ENCODE data around the gene SLC9C2. TPM values are rescaled to one million over a fixed set of nuclear protein-coding genes. Genes with fewer than 3 reads are reported as not detected.
"Not testable (repeated sequence)": the region's sequence is repeated elsewhere in the genome, so short reads cannot be mapped to it uniquely, and the experiment has no call there.

SLC9C2 gene, protein sequence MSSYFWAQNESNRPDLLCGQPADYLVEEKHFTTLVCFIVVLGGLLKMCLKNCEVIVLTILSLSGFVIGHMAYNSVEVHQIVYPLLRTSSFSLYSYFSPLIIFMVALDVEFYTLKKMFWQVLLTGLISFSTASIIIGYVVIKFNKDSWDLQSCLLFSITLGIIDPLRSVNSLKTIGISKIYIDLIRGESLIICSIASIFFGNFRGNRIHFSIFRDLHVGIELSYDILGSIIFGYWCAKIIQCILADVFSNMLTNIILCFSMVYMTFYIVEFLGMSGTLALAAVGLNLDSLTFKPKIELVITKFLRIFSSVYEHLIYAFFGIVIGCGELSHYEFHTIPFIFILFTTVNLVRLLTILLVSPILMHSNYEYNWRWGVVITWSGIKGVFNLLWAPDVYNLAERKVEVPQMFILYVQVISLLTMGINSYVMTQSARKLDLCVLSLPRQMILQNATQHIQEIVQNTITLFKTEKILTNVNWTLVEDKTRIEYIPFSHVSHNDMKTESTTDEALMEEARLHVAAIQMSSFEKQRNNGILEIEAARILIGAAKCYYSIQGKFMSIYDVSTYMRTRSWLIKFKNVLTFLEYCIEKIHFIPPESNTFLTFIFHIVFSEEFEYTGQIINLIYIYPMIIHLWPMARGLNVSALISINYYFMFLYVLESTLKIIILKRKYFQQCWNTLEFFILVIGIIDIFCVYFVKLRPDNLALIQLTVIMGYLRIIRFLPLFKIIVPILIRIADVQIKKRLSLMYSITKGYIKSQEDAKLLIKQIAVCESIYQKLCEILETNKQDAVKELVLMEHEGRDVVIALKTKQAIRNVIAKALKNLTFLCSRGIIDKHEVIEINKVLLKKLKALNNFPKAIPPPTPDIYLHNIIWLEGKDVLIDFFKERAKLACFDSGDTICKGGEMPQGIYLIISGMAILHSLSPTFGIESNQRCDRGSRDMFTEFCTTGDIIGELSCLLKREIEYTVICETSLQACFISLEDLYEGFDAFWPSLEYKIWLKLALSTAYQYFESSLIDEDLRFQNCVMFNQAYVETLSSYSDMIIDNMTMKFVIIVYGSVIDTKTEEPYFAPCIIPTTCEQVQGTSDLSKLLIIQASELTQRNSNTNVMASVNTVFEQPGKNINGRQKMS
- total RNA-seq = not detected in 2 replicates

GRCh38 chr1:173603056-173603591, at the start of gene SLC9C2:
Gene SLC9C2 (minus strand): TSS chr1:173603072. CDS start chr1:173601776, 1,296 bp downstream.
- TF ChIP-seq CTCF (IDR thresholded peaks at IDR 0.05; ENCODE audit: insufficient read depth, low read depth, low read length) = no peak
- peak within 1 kb of the TSS; percentile 46 for H3K4me3 ChIP-seq (ENCODE audit: low read depth, low read length)
- peak; percentile 75 for DNase-seq (ENCODE audit: low read depth)

DNA sequence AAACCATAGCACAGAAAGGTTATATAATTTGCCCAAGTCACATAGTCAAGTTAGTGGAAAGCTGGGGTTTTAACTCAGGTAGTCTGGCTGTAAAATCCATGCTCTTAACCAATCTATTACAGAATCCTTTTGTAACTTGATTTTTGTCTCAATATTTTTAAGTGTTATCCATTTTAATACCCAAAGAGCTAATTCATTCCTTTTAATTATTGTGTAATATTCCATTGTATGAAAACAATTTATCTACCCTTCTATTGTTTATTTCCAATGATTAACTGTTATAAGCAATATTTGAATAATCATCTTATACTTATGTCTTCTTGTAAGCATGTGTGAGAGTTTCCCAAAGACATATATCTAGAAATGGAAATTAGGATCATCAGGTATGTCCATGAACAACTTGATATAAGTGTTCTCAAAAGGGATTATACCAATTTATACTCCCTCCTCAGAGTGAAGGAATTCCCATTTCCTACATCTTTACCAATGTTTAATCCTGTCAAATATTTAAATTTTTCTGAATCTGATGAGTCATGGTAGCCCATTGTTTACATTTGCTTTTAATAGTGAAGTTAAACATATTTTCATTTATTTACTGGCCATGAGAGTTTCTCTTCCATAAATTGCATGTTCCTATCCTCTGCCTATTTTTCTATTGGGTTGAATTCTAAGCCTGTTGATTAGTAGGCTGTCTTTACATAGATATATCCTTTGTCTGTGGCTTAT, 46.2 kb upstream of the SLC9C2 start:
- no peak for TF ChIP-seq CTCF (IDR thresholded peaks at IDR 0.05; ENCODE audit: insufficient read depth, low read depth, low read length)
- no peak overlapping the region for H3K4me3 ChIP-seq (ENCODE audit: low read depth, low read length)
- no peak for DNase-seq (ENCODE audit: low read depth)

DNA sequence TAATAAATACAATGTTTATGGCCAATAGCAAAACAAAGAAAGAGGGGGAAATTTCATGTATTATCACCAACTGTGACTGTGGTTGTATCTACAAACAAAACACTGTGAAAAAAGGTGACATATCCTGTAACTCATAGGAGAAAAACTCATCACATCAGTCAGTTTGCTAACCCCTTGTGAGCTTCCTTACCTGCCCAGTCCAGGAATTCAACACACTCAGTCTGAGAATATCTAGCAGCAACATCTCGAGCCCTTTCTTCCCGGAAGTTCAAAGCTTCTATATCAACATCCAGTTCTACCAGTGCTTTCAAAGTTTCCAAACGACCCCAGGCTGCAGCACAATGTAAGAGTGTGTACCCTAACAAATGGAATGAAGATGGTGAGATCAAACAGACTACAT, 43.8 kb upstream of the SLC9C2 start:
- DNase-seq (ENCODE audit: low read depth) = no peak
- no peak for TF ChIP-seq CTCF (IDR thresholded peaks at IDR 0.05; ENCODE audit: insufficient read depth, low read depth, low read length)
- no peak overlapping the region for H3K4me3 ChIP-seq (ENCODE audit: low read depth, low read length)

DNA sequence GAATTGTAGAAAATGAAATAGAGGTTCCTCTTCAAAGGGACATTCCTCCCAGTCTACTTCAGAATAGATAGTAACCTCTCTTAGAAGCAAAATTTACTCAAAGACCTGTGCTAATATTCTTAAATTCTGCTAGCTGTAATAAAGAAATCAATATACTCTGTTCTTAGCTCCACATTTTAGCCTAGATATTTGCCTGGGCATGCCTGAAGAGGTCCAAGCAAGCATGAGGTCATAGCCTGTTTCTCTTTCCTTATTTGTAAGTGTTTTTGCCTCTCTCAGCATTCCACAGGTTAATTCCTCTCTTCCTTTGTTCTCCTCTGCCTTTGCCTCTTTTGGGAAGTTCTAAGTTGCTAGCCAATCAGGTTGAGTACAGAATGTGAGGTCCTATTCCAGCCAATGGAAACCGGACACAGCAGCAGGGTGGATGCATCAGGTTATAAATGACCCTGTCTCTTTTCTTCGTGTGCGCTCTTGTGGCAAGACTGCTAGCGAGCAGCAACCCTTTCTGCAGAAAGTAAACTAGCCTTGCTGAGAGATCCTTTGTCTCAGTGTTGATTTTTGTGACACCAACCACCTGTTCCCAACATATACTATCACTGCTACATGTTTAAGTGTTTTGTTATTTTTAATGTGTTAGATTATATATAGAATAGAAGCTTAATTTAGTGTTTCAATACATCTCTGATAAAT, 39.7 kb upstream of the SLC9C2 start:
- not testable (repeated sequence) for DNase-seq (ENCODE audit: low read depth); H3K4me3 ChIP-seq (ENCODE audit: low read depth, low read length)

DNA sequence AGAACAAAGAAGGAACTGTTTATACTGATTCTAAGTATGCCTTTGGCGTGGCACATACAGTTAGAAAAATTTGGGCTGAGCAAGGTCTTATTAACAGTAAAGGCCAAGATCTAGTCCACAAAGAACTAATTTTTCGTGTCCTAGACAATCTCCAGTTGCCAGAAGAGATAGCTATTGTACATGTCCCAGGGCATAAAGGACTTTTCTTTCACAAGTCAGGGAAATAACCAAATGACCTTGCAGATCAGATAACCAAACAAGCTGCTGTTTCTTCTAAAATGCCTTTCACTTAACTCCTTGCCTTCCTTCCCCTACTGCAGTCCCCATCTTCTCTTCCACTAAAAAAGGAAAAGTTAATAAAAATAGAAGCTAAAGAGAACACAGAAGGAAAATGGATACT, 36.2 kb upstream of the SLC9C2 start:
- no peak for DNase-seq (ENCODE audit: low read depth)

More for the DNA sequence above, 36.2 kb upstream of the SLC9C2 start:
- TF ChIP-seq CTCF (IDR thresholded peaks at IDR 0.05; ENCODE audit: insufficient read depth, low read depth, low read length) = no peak
- H3K4me3 ChIP-seq (ENCODE audit: low read depth, low read length) = no peak overlapping the region
